ENCODE measurements around the gene SSTR3.

The SSTR3 gene

DNA sequence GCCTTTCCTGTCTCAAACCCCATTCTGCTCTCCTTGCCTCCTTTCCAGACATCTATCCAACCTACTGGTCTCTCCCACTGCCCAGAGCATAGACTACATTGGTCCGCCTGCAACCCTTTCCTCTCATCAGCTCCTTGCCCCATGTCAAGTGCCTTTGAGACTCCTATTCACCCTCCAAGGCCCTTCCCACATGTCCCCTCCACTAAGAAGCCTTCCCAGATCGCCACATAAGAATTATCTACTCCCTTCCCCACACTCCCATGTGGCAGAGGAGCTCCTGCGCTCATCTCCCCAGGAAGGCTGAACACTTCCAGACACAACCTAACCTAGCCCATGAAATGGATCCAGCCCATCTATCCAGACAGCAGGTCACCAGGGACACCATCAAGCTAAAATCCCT lies 34.5 kb downstream of the SSTR3 start:
- TF ChIP-seq, protein P1, sequence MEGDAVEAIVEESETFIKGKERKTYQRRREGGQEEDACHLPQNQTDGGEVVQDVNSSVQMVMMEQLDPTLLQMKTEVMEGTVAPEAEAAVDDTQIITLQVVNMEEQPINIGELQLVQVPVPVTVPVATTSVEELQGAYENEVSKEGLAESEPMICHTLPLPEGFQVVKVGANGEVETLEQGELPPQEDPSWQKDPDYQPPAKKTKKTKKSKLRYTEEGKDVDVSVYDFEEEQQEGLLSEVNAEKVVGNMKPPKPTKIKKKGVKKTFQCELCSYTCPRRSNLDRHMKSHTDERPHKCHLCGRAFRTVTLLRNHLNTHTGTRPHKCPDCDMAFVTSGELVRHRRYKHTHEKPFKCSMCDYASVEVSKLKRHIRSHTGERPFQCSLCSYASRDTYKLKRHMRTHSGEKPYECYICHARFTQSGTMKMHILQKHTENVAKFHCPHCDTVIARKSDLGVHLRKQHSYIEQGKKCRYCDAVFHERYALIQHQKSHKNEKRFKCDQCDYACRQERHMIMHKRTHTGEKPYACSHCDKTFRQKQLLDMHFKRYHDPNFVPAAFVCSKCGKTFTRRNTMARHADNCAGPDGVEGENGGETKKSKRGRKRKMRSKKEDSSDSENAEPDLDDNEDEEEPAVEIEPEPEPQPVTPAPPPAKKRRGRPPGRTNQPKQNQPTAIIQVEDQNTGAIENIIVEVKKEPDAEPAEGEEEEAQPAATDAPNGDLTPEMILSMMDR (conservative IDR thresholded peaks at IDR 0.05): no peak
- TF ChIP-seq ZFX (IDR thresholded peaks at IDR 0.05): no peak
- no peak overlapping the region for H3K27ac ChIP-seq

DNA sequence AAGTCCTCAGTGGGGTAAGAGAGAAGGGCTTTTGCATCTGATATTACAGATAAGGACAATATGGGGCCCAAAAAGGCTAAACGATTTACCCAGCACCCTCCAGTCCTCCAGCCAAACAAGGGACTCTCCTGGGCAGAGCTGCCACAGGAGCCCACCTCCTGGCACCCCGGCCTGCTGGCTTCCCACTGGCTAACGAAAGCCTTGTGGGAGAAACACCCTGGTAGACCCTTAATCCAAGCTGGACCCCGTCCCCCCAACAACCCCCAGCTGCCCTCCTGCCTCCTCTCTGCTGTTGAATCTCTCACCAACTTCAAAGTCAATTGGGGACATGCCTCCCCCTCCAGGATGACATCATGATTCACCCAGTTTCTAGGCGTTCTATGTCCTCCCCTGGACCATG lies 35.1 kb downstream of the SSTR3 start:
- TF ChIP-seq, protein P1 (conservative IDR thresholded peaks at IDR 0.05): no peak
- TF ChIP-seq ZFX (IDR thresholded peaks at IDR 0.05): no peak

DNA sequence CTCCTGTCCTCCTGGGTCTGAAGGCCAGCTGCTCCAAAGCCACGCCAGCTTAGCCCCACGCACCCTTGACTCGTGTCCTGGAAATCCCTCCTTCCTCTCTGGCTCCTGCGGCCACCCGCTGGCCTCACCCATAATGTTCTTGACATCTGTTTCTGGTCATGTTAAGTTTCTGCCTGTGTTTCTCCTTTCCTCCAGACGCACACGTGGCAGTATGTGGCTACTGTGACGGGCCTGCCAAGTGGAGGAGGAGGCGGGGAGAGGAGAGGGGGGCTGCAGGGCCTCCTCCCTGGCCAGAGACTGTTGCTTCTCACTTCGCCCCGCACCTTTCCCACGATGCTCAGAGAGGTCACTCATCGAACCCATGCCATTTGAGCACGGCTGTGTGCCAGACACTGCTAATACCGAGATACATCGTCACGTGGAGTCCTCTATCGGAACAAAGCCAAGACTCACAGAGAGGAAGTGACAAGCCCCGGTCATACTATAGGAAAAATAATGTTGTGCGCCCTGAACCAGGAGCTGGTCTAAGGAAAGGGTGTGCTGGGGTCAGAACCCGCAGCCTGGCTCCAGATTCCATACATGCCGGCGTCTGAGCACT lies 35.7 kb downstream of the SSTR3 start:
- no peak overlapping the region for H3K27ac ChIP-seq
- TF ChIP-seq ZFX (IDR thresholded peaks at IDR 0.05): no peak
- TF ChIP-seq, protein P1 (conservative IDR thresholded peaks at IDR 0.05): no peak

More for the DNA sequence above, 35.1 kb downstream of the SSTR3 start:
- H3K27ac ChIP-seq: no peak overlapping the region

DNA sequence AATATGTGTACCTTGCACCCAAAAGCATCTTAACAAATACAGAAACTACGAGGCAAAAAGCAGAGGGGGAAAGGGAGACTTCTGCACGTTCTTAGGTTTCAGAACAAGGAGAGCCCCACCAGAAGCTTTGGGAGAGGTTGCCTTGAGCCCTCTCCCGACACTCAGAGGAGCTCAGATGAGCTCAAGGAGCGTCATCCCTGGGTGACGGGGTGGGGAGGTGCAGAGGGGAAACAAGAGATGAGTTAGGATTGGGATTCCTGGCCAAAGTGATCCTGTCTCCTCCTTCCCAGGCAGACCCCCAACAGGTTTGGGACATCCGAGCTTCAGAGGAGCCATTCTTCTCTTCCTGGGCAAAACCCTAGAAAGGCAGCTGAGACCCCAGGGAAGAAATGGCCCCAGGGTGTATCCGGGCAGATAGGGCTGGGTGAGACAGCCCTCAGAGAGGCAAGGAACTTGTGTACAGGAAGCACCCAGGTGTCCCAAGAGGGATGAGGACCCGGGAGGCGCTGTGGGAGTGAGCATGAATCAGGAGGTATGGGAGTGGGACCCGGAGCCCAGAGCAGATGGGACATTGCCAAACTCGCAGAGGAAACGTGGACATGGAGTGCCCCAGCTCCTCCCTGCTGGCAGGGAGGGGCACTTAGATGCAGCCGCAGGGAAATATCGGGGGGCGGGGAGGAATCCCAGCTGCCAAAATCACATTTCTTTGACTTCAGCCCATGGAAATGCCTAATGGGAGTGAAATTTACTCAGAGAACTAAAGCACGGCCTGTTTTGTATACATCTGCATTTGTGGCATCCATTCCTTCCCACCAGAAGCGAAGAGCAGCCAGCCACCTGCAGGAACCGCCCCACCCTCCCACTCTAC lies 36.6 kb downstream of the SSTR3 start:
- no peak overlapping the region for H3K27ac ChIP-seq
- TF ChIP-seq, protein P1 (conservative IDR thresholded peaks at IDR 0.05): no peak
- TF ChIP-seq ZFX (IDR thresholded peaks at IDR 0.05): no peak

DNA sequence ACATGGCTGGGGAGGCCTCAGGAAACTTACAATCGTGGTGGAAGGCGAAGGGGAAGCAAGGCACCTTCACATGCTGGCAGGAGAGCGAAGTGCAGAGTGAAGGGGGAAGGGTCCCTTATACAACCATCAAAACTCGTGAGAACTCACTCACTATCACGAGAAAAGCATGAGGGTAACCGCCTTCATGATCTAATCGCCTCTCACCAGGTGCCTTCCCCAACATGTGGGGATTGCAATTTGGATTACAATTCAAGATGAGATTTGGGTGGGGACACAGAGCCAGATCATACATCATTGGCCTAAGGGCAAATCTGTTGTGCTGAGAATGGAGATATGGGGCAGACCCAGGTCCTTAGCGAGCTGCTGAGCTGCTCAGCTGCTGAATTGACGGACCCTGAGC lies 37.3 kb downstream of the SSTR3 start:
- TF ChIP-seq, protein P1 (conservative IDR thresholded peaks at IDR 0.05): no peak
- no peak for TF ChIP-seq ZFX (IDR thresholded peaks at IDR 0.05)
- no peak overlapping the region for H3K27ac ChIP-seq

DNA sequence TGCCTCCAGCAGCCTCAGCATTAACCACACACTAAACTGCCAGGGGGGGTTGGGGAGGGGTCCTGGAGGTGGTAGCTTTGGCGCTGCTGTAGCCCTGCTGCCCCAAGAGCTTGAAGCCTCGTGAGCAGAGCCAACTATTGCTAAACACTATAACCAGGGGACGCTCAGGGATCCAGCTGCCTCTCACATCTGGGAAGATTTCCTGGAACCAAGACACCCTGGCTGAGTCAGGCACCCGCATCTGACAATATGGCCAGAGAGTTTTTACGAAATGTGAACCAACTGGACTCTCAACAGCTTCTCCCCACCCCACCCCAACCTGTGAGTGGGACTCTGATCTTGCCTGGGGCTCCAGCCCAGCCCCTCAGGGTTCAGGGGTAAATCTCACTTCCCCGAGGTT lies 38.6 kb downstream of the SSTR3 start:
- TF ChIP-seq, protein P1 (conservative IDR thresholded peaks at IDR 0.05): no peak
- TF ChIP-seq ZFX (IDR thresholded peaks at IDR 0.05): no peak
- H3K27ac ChIP-seq: no peak overlapping the region
